ENCODE data around the gene BRD3OS.

BRD3OS gene

GRCh38 chr9:133994353-133995011, 30.8 kb upstream of the BRD3OS start:
- no peaks in the 10 kb centered on the region for H3K36me3 ChIP-seq (ENCODE audit: control insufficient read depth in 5 of 5, insufficient read depth in 5 of 5, low read length in 5 of 5)
- H3K9ac ChIP-seq (ENCODE audit: low read length in 5 of 5): no peak overlapping the region
- H3K27me3 ChIP-seq (ENCODE audit: control insufficient read depth in 5 of 5, insufficient read depth in 4 of 5, low read length in 5 of 5): peaks cover 0 to 8% (median 3%) of the 10 kb centered on the region in 5 donors
- no peak overlapping the region for H3K27ac ChIP-seq (ENCODE audit: low read depth, low read length)
- no peaks in the 10 kb centered on the region for H3K9me3 ChIP-seq (ENCODE audit: control insufficient read depth in 5 of 5, low read length in 5 of 5)
- H3K4me1 ChIP-seq (ENCODE audit: control insufficient read depth in 5 of 5, insufficient read depth in 5 of 5, low read length in 5 of 5): peaks cover 0 to 40% (median 27%) of the 10 kb centered on the region in 5 donors
- no peak overlapping the region for H3K4me3 ChIP-seq (ENCODE audit: low read depth in 1 of 5, low read length in 5 of 5)

GRCh38 chr9:133995012-133995896, 30.0 kb upstream of the BRD3OS start:
- H3K27me3 ChIP-seq (ENCODE audit: control insufficient read depth in 5 of 5, insufficient read depth in 4 of 5, low read length in 5 of 5): peaks cover 0 to 8% (median 3%) of the 10 kb centered on the region in 5 donors
- no peaks in the 10 kb centered on the region for H3K36me3 ChIP-seq (ENCODE audit: control insufficient read depth in 5 of 5, insufficient read depth in 5 of 5, low read length in 5 of 5)
- no peaks in the 10 kb centered on the region for H3K9me3 ChIP-seq (ENCODE audit: control insufficient read depth in 5 of 5, low read length in 5 of 5)
- H3K4me3 ChIP-seq (ENCODE audit: low read depth in 1 of 5, low read length in 5 of 5): no peak overlapping the region
- no peak overlapping the region for H3K27ac ChIP-seq (ENCODE audit: low read depth, low read length)
- peaks cover 0 to 35% (median 26%) of the 10 kb centered on the region in 5 donors for H3K4me1 ChIP-seq (ENCODE audit: control insufficient read depth in 5 of 5, insufficient read depth in 5 of 5, low read length in 5 of 5)
- H3K9ac ChIP-seq (ENCODE audit: low read length in 5 of 5): no peak overlapping the region

GRCh38 chr9:133996531-133997520, 28.5 kb upstream of the BRD3OS start:
- Histone ChIP-seq H3K27me3 (ENCODE audit: control insufficient read depth in 5 of 5, insufficient read depth in 4 of 5, low read length in 5 of 5) (peaks cover 0 to 8% (median 3%) of the 10 kb centered on the region in 5 donors), H3K27ac (ENCODE audit: low read depth, low read length) (no peak overlapping the region), H3K36me3 (ENCODE audit: control insufficient read depth in 5 of 5, insufficient read depth in 5 of 5, low read length in 5 of 5) (no peaks in the 10 kb centered on the region), H3K4me1 (ENCODE audit: control insufficient read depth in 5 of 5, insufficient read depth in 5 of 5, low read length in 5 of 5) (peaks cover 0 to 20% (median 16%) of the 10 kb centered on the region in 5 donors), H3K9me3 (ENCODE audit: control insufficient read depth in 5 of 5, low read length in 5 of 5) (no peaks in the 10 kb centered on the region), H3K4me3 (ENCODE audit: low read depth in 1 of 5, low read length in 5 of 5) (no peak overlapping the region), H3K9ac (ENCODE audit: low read length in 5 of 5) (no peak overlapping the region)

GRCh38 chr9:133997584-133997983, 27.7 kb upstream of the BRD3OS start:
- Histone ChIP-seq H3K9me3 (ENCODE audit: control insufficient read depth in 5 of 5, low read length in 5 of 5) (no peaks in the 10 kb centered on the region), H3K4me1 (ENCODE audit: control insufficient read depth in 5 of 5, insufficient read depth in 5 of 5, low read length in 5 of 5) (peaks cover 0 to 17% (median 16%) of the 10 kb centered on the region in 5 donors), H3K27me3 (ENCODE audit: control insufficient read depth in 5 of 5, insufficient read depth in 4 of 5, low read length in 5 of 5) (peaks cover 0 to 8% (median 3%) of the 10 kb centered on the region in 5 donors), H3K27ac (ENCODE audit: low read depth, low read length) (no peak overlapping the region), H3K4me3 (ENCODE audit: low read depth in 1 of 5, low read length in 5 of 5) (no peak overlapping the region), H3K36me3 (ENCODE audit: control insufficient read depth in 5 of 5, insufficient read depth in 5 of 5, low read length in 5 of 5) (no peaks in the 10 kb centered on the region), H3K9ac (ENCODE audit: low read length in 5 of 5) (no peak overlapping the region)

- H3K9me3 ChIP-seq (ENCODE audit: control insufficient read depth in 5 of 5, low read length in 5 of 5): no peaks in the 10 kb centered on the region
- H3K9ac ChIP-seq (ENCODE audit: low read length in 5 of 5): no peak overlapping the region
- no peak overlapping the region for H3K4me3 ChIP-seq (ENCODE audit: low read depth in 1 of 5, low read length in 5 of 5)
- peaks cover 0 to 4% (median 3%) of the 10 kb centered on the region in 5 donors for H3K4me1 ChIP-seq (ENCODE audit: control insufficient read depth in 5 of 5, insufficient read depth in 5 of 5, low read length in 5 of 5)
- no peaks in the 10 kb centered on the region for H3K36me3 ChIP-seq (ENCODE audit: control insufficient read depth in 5 of 5, insufficient read depth in 5 of 5, low read length in 5 of 5)
- no peak overlapping the region for H3K27ac ChIP-seq (ENCODE audit: low read depth, low read length)
- H3K27me3 ChIP-seq (ENCODE audit: control insufficient read depth in 5 of 5, insufficient read depth in 4 of 5, low read length in 5 of 5): peaks cover 0 to 8% (median 3%) of the 10 kb centered on the region in 5 donors
These were observed 26.2 kb upstream of the BRD3OS start for GRCh38 chr9:133998915-133999595.

GRCh38 chr9:133999851-134000265, 25.4 kb upstream of the BRD3OS start:
- Histone ChIP-seq H3K4me3 (ENCODE audit: low read depth in 1 of 5, low read length in 5 of 5) (no peak overlapping the region), H3K36me3 (ENCODE audit: control insufficient read depth in 5 of 5, insufficient read depth in 5 of 5, low read length in 5 of 5) (no peaks in the 10 kb centered on the region), H3K27me3 (ENCODE audit: control insufficient read depth in 5 of 5, insufficient read depth in 4 of 5, low read length in 5 of 5) (peaks cover 0 to 9% (median 7%) of the 10 kb centered on the region in 5 donors), H3K9me3 (ENCODE audit: control insufficient read depth in 5 of 5, low read length in 5 of 5) (no peaks in the 10 kb centered on the region), H3K27ac (ENCODE audit: low read depth, low read length) (no peak overlapping the region), H3K4me1 (ENCODE audit: control insufficient read depth in 5 of 5, insufficient read depth in 5 of 5, low read length in 5 of 5) (peaks cover 0 to 6% (median 5%) of the 10 kb centered on the region in 5 donors), H3K9ac (ENCODE audit: low read length in 5 of 5) (no peak overlapping the region)

GRCh38 chr9:134002796-134003195, 22.5 kb upstream of the BRD3OS start:
- H3K27me3 ChIP-seq (ENCODE audit: control insufficient read depth in 5 of 5, insufficient read depth in 4 of 5, low read length in 5 of 5): peaks cover 2 to 13% (median 7%) of the 10 kb centered on the region in 5 donors
- no peak overlapping the region for H3K27ac ChIP-seq (ENCODE audit: low read depth, low read length)
- no peaks in the 10 kb centered on the region for H3K36me3 ChIP-seq (ENCODE audit: control insufficient read depth in 5 of 5, insufficient read depth in 5 of 5, low read length in 5 of 5)
- H3K9me3 ChIP-seq (ENCODE audit: control insufficient read depth in 5 of 5, low read length in 5 of 5): no peaks in the 10 kb centered on the region
- H3K4me3 ChIP-seq (ENCODE audit: low read depth in 1 of 5, low read length in 5 of 5): no peak overlapping the region
- H3K4me1 ChIP-seq (ENCODE audit: control insufficient read depth in 5 of 5, insufficient read depth in 5 of 5, low read length in 5 of 5): peaks cover 0 to 6% (median 5%) of the 10 kb centered on the region in 5 donors
- no peak overlapping the region for H3K9ac ChIP-seq (ENCODE audit: low read length in 5 of 5)

- Histone ChIP-seq H3K4me1 (ENCODE audit: control insufficient read depth in 5 of 5, insufficient read depth in 5 of 5, low read length in 5 of 5) (peaks cover 0 to 6% (median 5%) of the 10 kb centered on the region in 5 donors), H3K9ac (ENCODE audit: low read length in 5 of 5) (no peak overlapping the region), H3K27me3 (ENCODE audit: control insufficient read depth in 5 of 5, insufficient read depth in 4 of 5, low read length in 5 of 5) (peaks cover 2 to 14% (median 7%) of the 10 kb centered on the region in 5 donors), H3K4me3 (ENCODE audit: low read depth in 1 of 5, low read length in 5 of 5) (no peak overlapping the region), H3K27ac (ENCODE audit: low read depth, low read length) (no peak overlapping the region), H3K36me3 (ENCODE audit: control insufficient read depth in 5 of 5, insufficient read depth in 5 of 5, low read length in 5 of 5) (no peaks in the 10 kb centered on the region), H3K9me3 (ENCODE audit: control insufficient read depth in 5 of 5, low read length in 5 of 5) (no peaks in the 10 kb centered on the region)
These were observed 22.0 kb upstream of the BRD3OS start for GRCh38 chr9:134003237-134003636.
